Measurements from ENCODE around the gene DGCR2. TPM values are rescaled to one million over a fixed set of nuclear protein-coding genes. Genes with fewer than 3 reads are reported as not detected.

Gene DGCR2
- total and polyA plus RNA-seq, 10 of the 15 experiments (the other 5 are each of a cell fraction or from before 2014, with no cell fraction given): 0.19 to 28.4 (median 16.0) TPM

DNA sequence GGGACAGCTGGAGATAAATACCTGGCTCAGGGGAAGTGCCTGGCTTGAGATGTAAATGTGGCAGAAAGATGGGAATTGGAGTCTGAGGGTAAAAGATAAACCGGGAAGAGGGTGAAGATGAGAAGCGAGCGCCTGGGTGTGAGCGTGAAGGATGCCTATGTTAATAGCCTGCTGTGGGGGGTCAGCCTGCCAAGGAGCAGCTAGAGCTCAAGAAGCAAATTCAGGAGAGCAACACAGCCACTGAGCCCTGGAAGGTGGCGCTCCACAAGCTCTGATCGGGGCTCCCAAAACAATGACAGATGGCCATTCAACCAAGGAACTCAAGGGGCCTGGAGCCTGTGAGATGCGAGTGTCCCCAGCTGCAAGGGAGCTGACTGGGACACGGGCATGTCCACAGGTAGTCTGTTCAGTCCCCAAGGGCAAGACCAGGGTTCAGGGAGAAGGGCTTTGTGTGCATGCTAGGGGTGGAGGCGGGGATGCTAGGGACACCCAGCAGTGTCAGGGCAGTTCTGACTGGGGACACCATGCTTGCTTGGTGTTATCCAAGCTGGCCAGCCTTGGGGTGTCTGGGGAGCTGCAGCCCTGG lies 25.1 kb upstream of the DGCR2 start:
- CTCF ChIA-PET: interaction anchor here (0.6 to 1.2 kb wide), 5 partner anchors 32 to 550 kb away, joined by 3 to 6 read pairs (median 3); no protein-coding TSS in a partner anchor
- no peak overlapping the region for H3K4me3 ChIP-seq
- RAD21 ChIA-PET (ENCODE audit: unreplicated experiment): interaction anchor here (0.9 kb wide), 1 partner anchor 482 kb away, joined by 4 read pairs; no protein-coding TSS in a partner anchor
- in situ Hi-C loops (cut with MboI) (no loop called here), intact Hi-C loops (cut with micrococcal nuclease; ENCODE audit: unreplicated experiment) (no loop called here)
- BruUV-seq (replicated peaks): no TSS peak
- no peaks in the 10 kb centered on the region for H4K20me1 ChIP-seq (ENCODE audit: control insufficient read depth, insufficient read depth)
- H3K9ac ChIP-seq (ENCODE audit: control insufficient read depth, insufficient read depth, low read length): no peak overlapping the region
- H3K9me3 ChIP-seq (replicated peaks; ENCODE audit: control insufficient read depth, insufficient read depth, low read length): no peaks in the 10 kb centered on the region
- H2AFZ ChIP-seq (ENCODE audit: control insufficient read depth, low read depth, low read length): no peak overlapping the region
- H3K4me1 ChIP-seq (ENCODE audit: control insufficient read depth, insufficient read depth, low read length): peaks cover 4% of the 10 kb centered on the region
- SMC1A ChIA-PET (ENCODE audit: uncharacterized antibody, unreplicated experiment): interaction anchor here (0.5 to 0.6 kb wide), 2 partner anchors 225 to 805 kb away, joined by 3 read pairs; no protein-coding TSS in a partner anchor
- DNase-seq (ENCODE audit: low read depth, low spot score) (no peak), ATAC-seq (no peak), FAIRE-seq (no peak)
- peaks cover 5 to 18% of the 10 kb centered on the region in 2 experiments for H3K27me3 ChIP-seq (replicated peaks in 1 of 2; ENCODE audit: control insufficient read depth in 2 of 2, insufficient read depth in 2 of 2, low read length in 1 of 2)
- H3K4me2 ChIP-seq (ENCODE audit: control insufficient read depth, insufficient read depth): no peak overlapping the region
- peaks cover 13% of the 10 kb centered on the region for H3K79me2 ChIP-seq (ENCODE audit: control insufficient read depth, insufficient read depth, low read length)
- 19% methylated on average over 9 of the region's 9 CpGs for WGBS (ENCODE audit: insufficient coverage, insufficient replicate concordance, low lambda C conversion rate, missing lambda C conversion rate)
- POLR2A ChIA-PET: no interaction called here
- peaks cover 0 to 3% of the 10 kb centered on the region in 2 experiments; a peak in 1 of 4 replicates for H3K36me3 ChIP-seq (ENCODE audit: control insufficient read depth in 2 of 2, insufficient read depth in 2 of 2, low read length in 1 of 2)
- no peak overlapping the region for H3K27ac ChIP-seq (ENCODE audit: control insufficient read depth, insufficient read depth)
- TF ChIP-seq ETV6 (conservative IDR thresholded peaks at IDR 0.05 in 1 of 2, IDR thresholded peaks at IDR 0.05 in 1 of 2; ENCODE audit: borderline replicate concordance in 1 of 2, low read depth in 1 of 2) (no peak), CHD4 (IDR thresholded peaks at IDR 0.05) (no peak), LARP7 (IDR thresholded peaks at IDR 0.05) (no peak), ZNF217 (IDR thresholded peaks at IDR 0.05) (no peak), KAT2A (conservative IDR thresholded peaks at IDR 0.05; ENCODE audit: control insufficient read depth, low read depth, low read length) (no peak), YY1 (IDR thresholded peaks at IDR 0.05; ENCODE audit: low read depth, low read length) (no peak), ZNF207 (IDR thresholded peaks at IDR 0.05; ENCODE audit: borderline replicate concordance) (no peak), ZBED1 (IDR thresholded peaks at IDR 0.05; ENCODE audit: borderline replicate concordance) (no peak), SREBF2 (IDR thresholded peaks at IDR 0.05; ENCODE audit: low read length) (no peak), SMARCA5 (IDR thresholded peaks at IDR 0.05) (no peak), DPF2 (IDR thresholded peaks at IDR 0.05) (no peak), SUZ12 (IDR thresholded peaks at IDR 0.05; ENCODE audit: unreplicated experiment) (no peak), CHD1 (IDR thresholded peaks at IDR 0.05; ENCODE audit: low read depth, low read length) (no peak), SP1 (IDR thresholded peaks at IDR 0.05; ENCODE audit: low read depth, low read length) (no peak)
- TF ChIP-seq, protein P1, sequence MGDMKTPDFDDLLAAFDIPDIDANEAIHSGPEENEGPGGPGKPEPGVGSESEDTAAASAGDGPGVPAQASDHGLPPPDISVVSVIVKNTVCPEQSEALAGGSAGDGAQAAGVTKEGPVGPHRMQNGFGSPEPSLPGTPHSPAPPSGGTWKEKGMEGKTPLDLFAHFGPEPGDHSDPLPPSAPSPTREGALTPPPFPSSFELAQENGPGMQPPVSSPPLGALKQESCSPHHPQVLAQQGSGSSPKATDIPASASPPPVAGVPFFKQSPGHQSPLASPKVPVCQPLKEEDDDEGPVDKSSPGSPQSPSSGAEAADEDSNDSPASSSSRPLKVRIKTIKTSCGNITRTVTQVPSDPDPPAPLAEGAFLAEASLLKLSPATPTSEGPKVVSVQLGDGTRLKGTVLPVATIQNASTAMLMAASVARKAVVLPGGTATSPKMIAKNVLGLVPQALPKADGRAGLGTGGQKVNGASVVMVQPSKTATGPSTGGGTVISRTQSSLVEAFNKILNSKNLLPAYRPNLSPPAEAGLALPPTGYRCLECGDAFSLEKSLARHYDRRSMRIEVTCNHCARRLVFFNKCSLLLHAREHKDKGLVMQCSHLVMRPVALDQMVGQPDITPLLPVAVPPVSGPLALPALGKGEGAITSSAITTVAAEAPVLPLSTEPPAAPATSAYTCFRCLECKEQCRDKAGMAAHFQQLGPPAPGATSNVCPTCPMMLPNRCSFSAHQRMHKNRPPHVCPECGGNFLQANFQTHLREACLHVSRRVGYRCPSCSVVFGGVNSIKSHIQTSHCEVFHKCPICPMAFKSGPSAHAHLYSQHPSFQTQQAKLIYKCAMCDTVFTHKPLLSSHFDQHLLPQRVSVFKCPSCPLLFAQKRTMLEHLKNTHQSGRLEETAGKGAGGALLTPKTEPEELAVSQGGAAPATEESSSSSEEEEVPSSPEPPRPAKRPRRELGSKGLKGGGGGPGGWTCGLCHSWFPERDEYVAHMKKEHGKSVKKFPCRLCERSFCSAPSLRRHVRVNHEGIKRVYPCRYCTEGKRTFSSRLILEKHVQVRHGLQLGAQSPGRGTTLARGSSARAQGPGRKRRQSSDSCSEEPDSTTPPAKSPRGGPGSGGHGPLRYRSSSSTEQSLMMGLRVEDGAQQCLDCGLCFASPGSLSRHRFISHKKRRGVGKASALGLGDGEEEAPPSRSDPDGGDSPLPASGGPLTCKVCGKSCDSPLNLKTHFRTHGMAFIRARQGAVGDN (IDR thresholded peaks at IDR 0.05): no peak
- TF ChIP-seq, protein P2, sequence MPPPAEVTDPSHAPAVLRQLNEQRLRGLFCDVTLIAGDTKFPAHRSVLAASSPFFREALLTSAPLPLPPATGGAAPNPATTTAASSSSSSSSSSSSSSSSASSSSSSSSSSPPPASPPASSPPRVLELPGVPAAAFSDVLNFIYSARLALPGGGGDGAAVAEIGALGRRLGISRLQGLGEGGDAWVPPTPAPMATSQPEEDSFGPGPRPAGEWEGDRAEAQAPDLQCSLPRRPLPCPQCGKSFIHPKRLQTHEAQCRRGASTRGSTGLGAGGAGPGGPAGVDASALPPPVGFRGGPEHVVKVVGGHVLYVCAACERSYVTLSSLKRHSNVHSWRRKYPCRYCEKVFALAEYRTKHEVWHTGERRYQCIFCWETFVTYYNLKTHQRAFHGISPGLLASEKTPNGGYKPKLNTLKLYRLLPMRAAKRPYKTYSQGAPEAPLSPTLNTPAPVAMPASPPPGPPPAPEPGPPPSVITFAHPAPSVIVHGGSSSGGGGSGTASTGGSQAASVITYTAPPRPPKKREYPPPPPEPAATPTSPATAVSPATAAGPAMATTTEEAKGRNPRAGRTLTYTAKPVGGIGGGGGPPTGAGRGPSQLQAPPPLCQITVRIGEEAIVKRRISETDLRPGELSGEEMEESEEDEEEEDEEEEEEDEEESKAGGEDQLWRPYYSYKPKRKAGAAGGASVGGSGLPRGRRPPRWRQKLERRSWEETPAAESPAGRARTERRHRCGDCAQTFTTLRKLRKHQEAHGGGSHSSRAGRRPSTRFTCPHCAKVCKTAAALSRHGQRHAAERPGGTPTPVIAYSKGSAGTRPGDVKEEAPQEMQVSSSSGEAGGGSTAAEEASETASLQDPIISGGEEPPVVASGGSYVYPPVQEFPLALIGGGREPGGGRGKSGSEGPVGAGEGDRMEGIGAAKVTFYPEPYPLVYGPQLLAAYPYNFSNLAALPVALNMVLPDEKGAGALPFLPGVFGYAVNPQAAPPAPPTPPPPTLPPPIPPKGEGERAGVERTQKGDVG (CRISPR knock-in tag; IDR thresholded peaks at IDR 0.05): no peak
- TF ChIP-seq, protein P3, sequence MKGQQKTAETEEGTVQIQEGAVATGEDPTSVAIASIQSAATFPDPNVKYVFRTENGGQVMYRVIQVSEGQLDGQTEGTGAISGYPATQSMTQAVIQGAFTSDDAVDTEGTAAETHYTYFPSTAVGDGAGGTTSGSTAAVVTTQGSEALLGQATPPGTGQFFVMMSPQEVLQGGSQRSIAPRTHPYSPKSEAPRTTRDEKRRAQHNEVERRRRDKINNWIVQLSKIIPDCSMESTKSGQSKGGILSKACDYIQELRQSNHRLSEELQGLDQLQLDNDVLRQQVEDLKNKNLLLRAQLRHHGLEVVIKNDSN (IDR thresholded peaks at IDR 0.05; ENCODE audit: borderline replicate concordance, extremely low read length, insufficient read depth, low read depth, low read length): no peak
